ENCODE results near the gene TSEN34.
"Not testable (repeated sequence)": the region's sequence is repeated elsewhere in the genome, so short reads cannot be mapped to it uniquely, and the experiment has no call there.

Gene TSEN34

GRCh38 chr19:54162241-54162805, 28.8 kb upstream of the TSEN34 start:
- DNase-seq = peak; percentile 80

DNA sequence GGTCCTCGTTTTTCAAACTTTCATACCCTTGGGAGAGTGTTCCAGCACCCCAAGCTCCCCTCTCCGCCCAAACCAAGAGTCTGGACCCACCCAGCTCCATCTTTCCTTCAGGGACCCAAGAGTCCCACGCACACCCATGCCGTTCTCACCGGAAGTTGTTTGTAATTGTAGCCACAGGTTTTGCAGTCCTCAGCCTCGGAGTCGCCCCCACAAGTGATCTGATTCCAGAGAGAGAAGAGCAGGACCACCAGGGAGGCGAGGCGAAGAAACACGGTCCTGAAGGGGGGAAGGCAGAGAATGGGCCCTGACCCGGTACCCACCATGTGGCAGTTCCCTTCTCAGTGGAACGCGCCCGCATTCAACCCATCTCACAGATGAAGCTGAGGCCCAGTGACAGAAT, 28.2 kb upstream of the TSEN34 start:
- DNase-seq = no peak

- DNase-seq = no peak
Measured at GRCh38 chr19:54164369-54165068, 26.6 kb upstream of the TSEN34 start.

DNA sequence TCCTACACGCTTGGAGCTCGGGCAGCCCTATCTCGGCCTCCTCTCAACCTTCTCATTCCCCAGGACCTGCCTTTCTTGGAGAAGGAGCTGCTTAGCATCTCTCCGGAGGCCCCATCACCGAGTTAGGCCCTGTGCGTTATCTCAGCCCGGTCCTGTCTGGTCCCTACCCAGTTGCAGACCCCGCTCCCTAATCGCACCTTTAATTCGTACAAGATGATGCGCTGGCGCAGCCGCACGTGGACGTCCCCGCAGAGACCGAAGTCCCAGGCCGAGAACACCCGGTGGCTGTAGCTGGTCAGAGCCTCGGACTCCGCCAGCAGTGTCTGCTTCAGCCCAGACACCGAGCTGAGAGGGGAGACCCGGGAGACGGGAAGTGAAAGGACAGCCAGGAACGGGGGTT, 25.9 kb upstream of the TSEN34 start:
- no peak for DNase-seq

DNA sequence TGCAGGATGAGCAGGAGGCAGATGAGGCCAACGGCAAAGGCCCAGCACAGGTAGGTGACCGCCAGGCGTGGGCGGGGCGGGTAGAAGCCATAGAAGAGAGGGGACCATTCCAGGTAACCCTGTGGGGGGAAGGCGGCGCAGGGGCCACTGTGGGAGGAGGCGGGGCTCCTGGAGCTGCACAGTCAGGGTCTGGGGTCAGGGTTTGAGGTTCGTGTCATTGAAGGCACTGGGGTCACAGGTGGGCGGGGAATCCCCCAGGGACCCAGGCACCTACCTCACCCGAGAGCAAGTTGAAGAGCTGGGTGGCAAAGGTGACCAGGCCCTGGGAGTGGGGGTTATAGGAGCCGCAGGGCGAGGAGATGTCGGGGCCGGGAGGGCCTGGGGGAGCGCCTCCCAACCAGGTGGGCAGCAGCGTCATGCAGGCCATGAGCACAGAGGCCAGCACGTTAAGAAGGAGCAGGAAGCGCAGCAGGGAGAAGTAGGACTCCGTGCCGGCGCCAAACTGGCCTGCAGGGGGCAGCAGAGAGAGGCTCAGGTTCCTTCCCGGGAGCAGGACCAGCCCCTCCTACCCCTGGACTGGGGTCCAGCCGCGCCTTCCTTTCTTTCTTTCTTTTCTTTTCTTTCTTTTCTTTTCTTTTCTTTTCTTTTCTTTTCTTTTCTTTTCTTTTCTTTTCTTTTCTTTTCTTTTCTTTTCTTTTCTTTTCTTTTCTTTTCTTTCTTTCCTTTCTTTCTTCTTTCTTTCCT, 22.8 kb upstream of the TSEN34 start:
- peak; percentile 78 for DNase-seq

- no peak for DNase-seq
Measured at GRCh38 chr19:54169149-54169740, 21.9 kb upstream of the TSEN34 start.

DNA sequence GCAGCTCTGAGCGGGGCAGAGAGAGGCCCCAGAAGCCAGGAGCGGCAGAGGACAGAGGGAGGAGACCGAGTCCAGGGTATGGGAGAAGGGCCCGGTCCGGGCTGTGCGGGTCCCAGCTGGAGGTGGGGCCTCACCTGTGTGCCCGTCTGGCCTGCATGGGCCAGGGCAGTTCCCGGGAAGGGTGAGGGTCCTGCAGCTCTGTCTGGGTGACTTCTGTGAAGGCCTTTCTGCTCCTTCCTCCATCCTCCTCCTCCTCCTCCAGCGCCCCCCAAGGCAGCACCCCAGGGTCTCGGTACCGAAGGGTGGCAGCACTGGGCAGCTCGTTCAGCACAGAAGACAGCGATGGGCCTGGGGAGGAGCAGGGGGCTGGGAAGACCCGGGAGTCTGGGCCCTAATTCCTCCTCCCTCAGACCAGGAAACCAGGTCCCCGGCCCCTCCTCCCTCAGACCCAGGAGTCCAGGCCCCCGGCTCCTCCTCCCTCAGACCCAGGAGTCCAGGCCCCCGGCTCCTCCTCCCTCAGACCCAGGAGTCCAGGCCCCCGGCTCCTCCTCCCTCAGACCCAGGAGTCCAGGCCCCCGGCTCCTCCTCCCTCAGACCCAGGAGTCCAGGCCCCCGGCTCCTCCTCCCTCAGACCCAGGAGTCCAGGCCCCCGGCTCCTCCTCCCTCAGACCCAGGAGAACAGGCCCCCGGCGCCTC, 19.2 kb upstream of the TSEN34 start:
- DNase-seq = not testable (repeated sequence)

- no peak for DNase-seq
Measured at GRCh38 chr19:54172471-54173358, 18.4 kb upstream of the TSEN34 start, which contains the start of gene TMC4. Gene TMC4, minus strand, starts transcription at chr19:54173160. Its CDS starts 43 bp downstream, at chr19:54173117.

- no peak for DNase-seq
Measured at GRCh38 chr19:54173359-54173699, 17.8 kb upstream of the TSEN34 start.

DNA sequence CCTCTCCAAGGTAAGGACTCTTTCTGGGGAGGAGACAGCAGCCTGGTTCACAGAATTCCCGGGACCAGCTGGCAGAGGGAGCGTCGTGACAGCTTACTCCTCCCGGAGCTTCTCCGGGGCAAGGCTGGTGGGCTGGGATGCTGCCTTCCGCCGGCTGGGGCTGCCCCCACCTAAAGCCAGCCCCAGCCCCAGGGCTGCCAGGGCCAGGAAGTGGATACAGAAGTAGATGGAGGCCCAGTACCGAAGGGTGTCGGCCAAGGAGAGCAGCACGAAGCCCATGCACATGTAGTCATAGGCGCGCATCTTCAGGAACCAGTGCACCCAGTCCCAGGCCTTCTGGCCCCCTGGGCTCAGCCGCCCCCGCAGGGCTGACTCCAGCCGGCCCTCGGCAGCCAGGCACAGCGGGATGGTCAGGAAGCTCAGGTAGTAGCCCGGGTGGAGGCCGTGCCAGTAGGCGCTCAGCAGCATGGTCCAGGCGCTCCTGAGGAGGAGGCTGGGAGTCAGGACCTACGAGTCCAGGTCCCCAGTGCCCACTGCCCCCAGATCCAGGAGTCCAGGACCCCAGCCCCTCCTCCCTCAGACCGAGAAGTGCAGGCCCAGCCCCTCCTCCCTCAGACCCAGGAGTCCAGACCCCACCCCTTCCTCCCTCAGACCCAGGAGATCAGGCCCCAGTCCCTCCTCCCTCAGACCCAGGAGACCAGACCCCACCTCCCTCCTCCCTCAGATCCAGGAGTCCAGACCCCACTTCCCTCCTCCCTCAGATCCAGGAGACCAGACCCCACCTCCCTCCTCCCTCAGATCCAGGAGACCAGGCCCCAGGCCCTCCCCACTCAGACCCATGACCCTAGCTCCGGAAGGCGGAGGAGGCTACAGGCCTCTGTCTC, 16.9 kb upstream of the TSEN34 start:
- DNase-seq = no peak

- DNase-seq = no peak
Measured at GRCh38 chr19:54178581-54179261, 12.4 kb upstream of the TSEN34 start.

DNA sequence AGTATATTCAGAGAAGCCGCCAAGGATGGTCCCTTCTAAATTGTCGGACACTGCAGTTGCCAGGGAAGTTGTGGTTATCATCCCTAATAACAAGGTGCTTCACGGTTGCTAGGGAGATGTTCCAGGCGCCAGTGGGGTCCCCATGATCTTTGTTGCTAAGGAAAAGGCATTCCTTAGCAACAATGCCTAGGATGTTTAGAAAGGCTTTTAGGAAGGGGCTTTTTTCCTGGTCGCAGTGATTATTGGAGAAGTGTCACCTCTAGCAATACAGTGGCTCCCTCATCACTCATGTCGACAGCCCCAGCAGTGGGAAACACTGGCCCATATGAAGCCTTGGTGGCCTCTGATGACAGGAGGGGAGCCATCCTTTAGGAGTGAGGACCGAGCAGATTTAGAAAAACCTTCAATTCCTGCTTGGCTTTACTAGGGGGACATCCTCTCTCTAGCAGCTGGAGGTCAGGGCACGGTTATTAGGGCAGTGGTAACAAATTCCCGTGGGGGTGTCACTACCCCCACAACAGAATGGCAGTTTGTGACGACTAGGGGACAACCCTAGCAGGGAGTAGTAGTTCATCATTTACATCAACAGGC, 11.8 kb upstream of the TSEN34 start:
- DNase-seq = no peak

GRCh38 chr19:54179921-54180461, 11.1 kb upstream of the TSEN34 start:
- no peak for DNase-seq

- no peak for DNase-seq
Measured at GRCh38 chr19:54180691-54181091, 10.4 kb upstream of the TSEN34 start.

DNA sequence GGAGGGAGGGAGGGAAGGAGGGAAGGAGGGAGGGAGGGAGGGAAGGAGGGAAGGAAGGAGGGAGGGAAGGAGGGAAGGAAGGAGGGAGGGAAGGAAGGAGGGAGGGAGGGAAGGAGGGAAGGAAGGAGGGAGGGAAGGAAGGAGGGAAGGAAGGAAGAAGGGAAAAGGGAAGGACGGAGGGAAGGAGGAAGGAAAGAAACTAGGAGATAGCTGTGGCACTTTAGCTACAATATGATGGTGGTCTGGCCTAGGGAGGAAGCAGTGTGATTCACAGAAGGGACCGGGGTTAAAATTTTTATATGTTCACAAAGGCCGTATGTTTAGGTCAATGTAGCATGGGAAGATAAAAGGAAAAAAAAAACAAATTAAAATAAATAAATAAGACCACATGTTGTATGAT, 9.2 kb upstream of the TSEN34 start:
- DNase-seq = not testable (repeated sequence)

- DNase-seq = no peak
Measured at GRCh38 chr19:54183431-54183830, 7.7 kb upstream of the TSEN34 start.

GRCh38 chr19:54186351-54186750, 4.8 kb upstream of the TSEN34 start:
- no peak for DNase-seq

DNA sequence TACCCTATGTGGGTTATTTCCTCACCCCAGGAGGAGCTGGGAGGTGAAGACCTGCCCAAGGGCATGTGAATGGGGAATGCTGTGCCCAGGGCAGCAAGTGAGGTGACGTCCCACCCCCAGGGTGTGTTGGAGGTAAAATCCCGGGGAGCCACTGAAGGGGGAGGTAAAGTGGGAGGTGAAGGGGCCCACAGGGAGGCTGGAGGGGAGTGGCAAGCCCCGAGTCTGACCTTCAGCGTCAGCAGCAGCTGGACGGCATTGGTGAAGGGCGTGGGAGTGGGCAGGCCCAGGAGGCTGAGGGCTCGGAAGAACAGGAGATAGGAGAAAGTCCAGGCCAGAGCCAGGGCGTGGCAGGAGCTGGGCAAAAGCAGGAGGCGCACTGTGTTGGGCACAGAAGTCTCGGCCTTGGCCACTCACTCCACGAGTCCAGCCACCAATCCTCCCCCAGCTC, 4.2 kb upstream of the TSEN34 start:
- no peak for DNase-seq

GRCh38 chr19:54188215-54188871, 2.8 kb upstream of the TSEN34 start:
- peak; percentile 72 for DNase-seq

Measured in GDM1 (cell line).